Left lung (tissue), 10 donors: ENCODE data around the gene HEY2. TPM values are rescaled to one million over a fixed set of nuclear protein-coding genes. Genes with fewer than 3 reads are reported as not detected.

Experiments used
- ATAC-seq: fragments of 200-7000 bp; cut with Tn5 transposase; one replicate; pipeline ENCODE4 v1.9.1; 2020; ENCODE audit warnings: moderate library complexity
- DNase-seq, 4 donors: peaks; one replicate each; pipeline ENCODE4 v3.0.0-alpha.2; 2013 to 2020
- H3K27ac ChIP-seq, 2 donors: fragments of 200-600 bp; sonication (generic) in 1 of 2; one replicate each; pipeline versions ENCODE4 v1.5.0 to v1.8.0; 2020 to 2021
- H3K27me3 ChIP-seq, 2 donors: fragments of 200-600 bp; sonication (generic) in 1 of 2; one replicate each; pipeline versions ENCODE4 v1.5.0 to v1.8.0; 2020 to 2021
- H3K36me3 ChIP-seq, 2 donors: fragments of 200-600 bp; sonication (generic) in 1 of 2; one replicate each; pipeline versions ENCODE4 v1.5.0 to v1.8.0; 2020 to 2021
- H3K4me1 ChIP-seq, 2 donors: fragments of 200-600 bp; one replicate each; pipeline ENCODE4 v1.8.0; 2021
- H3K4me3 ChIP-seq, 2 donors: fragments of 200-600 bp; sonication (generic) in 1 of 2; one replicate each; pipeline versions ENCODE4 v1.5.0 to v1.8.0; 2020 to 2021; ENCODE audit warnings: mild to moderate bottlenecking in 1 of 2
- H3K9me3 ChIP-seq, 2 donors: fragments of 200-600 bp; sonication (generic) in 1 of 2; one replicate each; pipeline versions ENCODE4 v1.5.0 to v1.8.0; 2020 to 2021
- intact Hi-C, 2 donors: fragments of 100-400 bp; cut with DNase I; formaldehyde crosslinking; loops; one replicate each; pipeline versions ENCODE4 v1.11.2 to v1.14.2; 2022
- polyA plus RNA-seq, 6 donors: library from polyadenylated mRNA; unstranded; fragments of 120-200 nt; gene quantifications; one replicate each; pipeline ENCODE4 v1.2.1, GENCODE V29; 2013; ENCODE audit not compliant: insufficient read length in 6 of 6
- total RNA-seq, 2 donors: library from RNA; stranded (reverse); fragmentation: NEBNext Ultra II Directional; extraction: Animal tissue kit (Norgen Biotek cat#: 25700); gene quantifications; one replicate each; pipeline ENCODE4 v1.2.1, GENCODE V29; 2021
- TF ChIP-seq, protein P1 (sequence below), 2 donors: fragments of 200-600 bp; sonication (generic) in 1 of 2; IDR thresholded peaks; one replicate each; pipeline versions ENCODE4 v1.5.0 to v1.8.0; 2021; ENCODE audit warnings: antibody characterized with exemption in 2 of 2
- donor health status: DM: no; HTN: yes; CAD: no.
- donor health status: DM: no; HTN: no; CAD: no.

The HEY2 gene
- total and polyA plus RNA-seq, 8 donors: 1.1 to 3.6 (median 1.5) TPM

- Histone ChIP-seq H3K27ac (no peak overlapping the region), H3K9me3 (peaks cover 0 to 5% of the 10 kb centered on the region in 2 donors), H3K36me3 (no peaks in the 10 kb centered on the region), H3K27me3 (no peaks in the 10 kb centered on the region), H3K4me1 (no peaks in the 10 kb centered on the region), H3K4me3 (no peak overlapping the region)
- ATAC-seq: no peak
- TF ChIP-seq, protein P1, sequence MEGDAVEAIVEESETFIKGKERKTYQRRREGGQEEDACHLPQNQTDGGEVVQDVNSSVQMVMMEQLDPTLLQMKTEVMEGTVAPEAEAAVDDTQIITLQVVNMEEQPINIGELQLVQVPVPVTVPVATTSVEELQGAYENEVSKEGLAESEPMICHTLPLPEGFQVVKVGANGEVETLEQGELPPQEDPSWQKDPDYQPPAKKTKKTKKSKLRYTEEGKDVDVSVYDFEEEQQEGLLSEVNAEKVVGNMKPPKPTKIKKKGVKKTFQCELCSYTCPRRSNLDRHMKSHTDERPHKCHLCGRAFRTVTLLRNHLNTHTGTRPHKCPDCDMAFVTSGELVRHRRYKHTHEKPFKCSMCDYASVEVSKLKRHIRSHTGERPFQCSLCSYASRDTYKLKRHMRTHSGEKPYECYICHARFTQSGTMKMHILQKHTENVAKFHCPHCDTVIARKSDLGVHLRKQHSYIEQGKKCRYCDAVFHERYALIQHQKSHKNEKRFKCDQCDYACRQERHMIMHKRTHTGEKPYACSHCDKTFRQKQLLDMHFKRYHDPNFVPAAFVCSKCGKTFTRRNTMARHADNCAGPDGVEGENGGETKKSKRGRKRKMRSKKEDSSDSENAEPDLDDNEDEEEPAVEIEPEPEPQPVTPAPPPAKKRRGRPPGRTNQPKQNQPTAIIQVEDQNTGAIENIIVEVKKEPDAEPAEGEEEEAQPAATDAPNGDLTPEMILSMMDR (IDR thresholded peaks at IDR 0.05): no peak
- intact Hi-C loops: no loop called here
- DNase-seq: no peak
Measured at GRCh38 chr6:125711013-125711675, 38.3 kb upstream of the HEY2 start.

DNA sequence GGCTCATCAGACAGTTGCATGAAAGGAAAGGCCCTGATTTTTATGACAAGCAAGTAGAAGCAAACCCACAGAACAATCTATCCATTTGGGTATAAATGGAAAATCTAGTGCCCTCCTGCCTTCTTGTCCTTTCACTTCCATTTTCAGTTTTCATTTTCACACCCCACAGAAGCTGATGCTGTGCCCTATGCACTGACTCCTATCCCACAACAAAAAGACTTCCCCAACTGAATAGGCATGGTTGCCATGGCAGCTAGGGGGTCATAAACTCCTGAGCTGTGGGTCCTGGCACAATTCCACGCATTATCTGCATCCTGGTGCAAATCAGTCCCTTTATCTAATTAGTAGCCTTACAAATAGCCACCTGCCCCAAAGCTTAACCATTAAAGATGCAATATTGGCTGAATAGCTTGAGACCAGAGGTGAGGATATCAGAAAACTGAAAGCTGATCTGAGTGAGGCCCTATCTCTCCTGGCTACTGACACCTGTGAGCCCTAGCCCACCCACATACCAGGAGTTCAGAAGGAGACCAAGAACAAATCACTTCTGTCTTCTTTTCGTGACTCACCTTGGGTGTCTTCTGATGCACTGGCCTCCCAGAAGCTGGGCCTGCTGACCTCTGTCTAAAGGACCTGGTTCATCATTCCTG, 34.9 kb upstream of the HEY2 start:
- no peaks in the 10 kb centered on the region for H3K27me3 ChIP-seq
- H3K9me3 ChIP-seq: peaks cover 0 to 5% of the 10 kb centered on the region in 2 donors
- H3K36me3 ChIP-seq: no peaks in the 10 kb centered on the region
- DNase-seq (no peak), ATAC-seq (no peak)
- TF ChIP-seq, protein P1 (IDR thresholded peaks at IDR 0.05): no peak
- no peak overlapping the region for H3K27ac ChIP-seq
- H3K4me3 ChIP-seq: no peak overlapping the region
- intact Hi-C loops: no loop called here
- no peaks in the 10 kb centered on the region for H3K4me1 ChIP-seq

DNA sequence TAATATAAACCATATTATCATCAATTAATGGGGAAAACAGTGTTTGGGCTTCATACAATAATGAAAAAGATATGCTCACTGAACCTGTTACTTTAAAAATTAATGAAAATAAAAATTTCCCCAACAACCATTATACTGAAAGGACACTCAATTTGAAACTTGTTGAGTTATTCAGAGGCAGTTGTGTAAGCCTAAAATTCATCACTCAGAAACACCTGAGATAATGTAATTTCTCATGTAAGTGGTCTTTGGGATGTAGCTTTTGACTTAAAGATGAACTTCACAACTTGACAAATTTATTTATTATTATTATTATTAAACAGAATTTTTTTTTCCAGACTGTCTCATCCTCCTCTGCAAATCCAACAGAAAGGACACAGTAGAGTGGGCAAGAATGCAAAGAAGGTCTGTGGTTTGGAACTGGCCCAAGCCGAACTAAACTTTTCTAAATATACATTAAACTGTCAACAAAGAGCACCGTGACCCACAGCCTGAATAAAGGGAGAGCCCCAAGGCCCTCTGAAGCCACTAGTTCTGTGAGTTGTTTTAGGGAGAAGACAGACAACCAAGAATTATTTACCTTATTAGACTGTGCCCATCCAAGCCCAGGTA, 32.2 kb upstream of the HEY2 start:
- intact Hi-C loops: no loop called here
- H3K36me3 ChIP-seq: no peaks in the 10 kb centered on the region
- no peak overlapping the region for H3K27ac ChIP-seq
- H3K4me1 ChIP-seq: no peaks in the 10 kb centered on the region
- H3K4me3 ChIP-seq: no peak overlapping the region
- DNase-seq: no peak
- H3K27me3 ChIP-seq: no peaks in the 10 kb centered on the region
- no peaks in the 10 kb centered on the region for H3K9me3 ChIP-seq
- TF ChIP-seq, protein P1 (IDR thresholded peaks at IDR 0.05): no peak
- ATAC-seq: no peak

GRCh38 chr6:125718109-125718508, 31.3 kb upstream of the HEY2 start:
- Histone ChIP-seq H3K4me3 (no peak overlapping the region), H3K4me1 (no peaks in the 10 kb centered on the region), H3K27me3 (no peaks in the 10 kb centered on the region), H3K36me3 (no peaks in the 10 kb centered on the region), H3K27ac (no peak overlapping the region), H3K9me3 (no peaks in the 10 kb centered on the region)
- intact Hi-C loops: no loop called here
- ATAC-seq (no peak), DNase-seq (no peak)
- TF ChIP-seq, protein P1 (IDR thresholded peaks at IDR 0.05): no peak

GRCh38 chr6:125722886-125723285, 26.5 kb upstream of the HEY2 start:
- DNase-seq: no peak
- no peak overlapping the region for H3K4me3 ChIP-seq
- no peak for ATAC-seq
- no peaks in the 10 kb centered on the region for H3K9me3 ChIP-seq
- TF ChIP-seq, protein P1 (IDR thresholded peaks at IDR 0.05): no peak
- no peaks in the 10 kb centered on the region for H3K27me3 ChIP-seq
- intact Hi-C loops: no loop called here
- H3K4me1 ChIP-seq: no peaks in the 10 kb centered on the region
- no peaks in the 10 kb centered on the region for H3K36me3 ChIP-seq
- H3K27ac ChIP-seq: no peak overlapping the region
